NCI-H460 (cell line): ENCODE measurements around the gene ZNF880. TPM values are rescaled to one million over a fixed set of nuclear protein-coding genes. Genes with fewer than 3 reads are reported as not detected.

Experiments
- small RNA-seq, 2 experiments: library from RNA; depleted of rRNA; stranded (forward); fragments of <200 nt; gene quantifications; one replicate each; pipeline ENCODE3, GENCODE V24; 2014
- total RNA-seq: library from RNA; depleted of rRNA; stranded (reverse); fragments of >200 nt; shearing (Covaris generic); gene quantifications from 2 replicates; pipeline ENCODE4 v1.2.3, GENCODE V29; 2014; rRNA removed

Gene ZNF880
- total RNA-seq, 1 experiment from 2014 or later: 1.1 TPM

Small RNA genes lying within 50 kb of the gene (small RNA-seq; reads per million reads assigned to genes)
- 0 reads per million in 2 experiments for gene AC010332.1

Other genes with a start within 250 kb of the ZNF880 start
- gene ZNF616, start 230.0 kb upstream of the ZNF880 start, total RNA-seq: 5.1 and 5.7 TPM in 2 replicates
- gene ZNF836, start 198.3 kb upstream of the ZNF880 start, total RNA-seq: 2.0 and 3.0 TPM in 2 replicates
- gene PPP2R1A, start 179.9 kb upstream of the ZNF880 start, total RNA-seq: 104 and 111 TPM in 2 replicates
- gene ZNF766, start 100.3 kb upstream of the ZNF880 start, total RNA-seq: 14.5 and 16.8 TPM in 2 replicates
- gene ZNF480, start 72.8 kb upstream of the ZNF880 start, total RNA-seq: 8.8 and 10.1 TPM in 2 replicates
- gene ZNF610, start 33.7 kb upstream of the ZNF880 start, total RNA-seq: 3.2 and 6.0 TPM in 2 replicates
- gene ZNF528, start 27.9 kb downstream of the ZNF880 start, total RNA-seq: 5.2 and 6.6 TPM in 2 replicates
- not detected in 2 replicates for gene ZNF534, start 59.2 kb downstream of the ZNF880 start, total RNA-seq
- not detected in 2 replicates for gene ZNF578, start 83.6 kb downstream of the ZNF880 start, total RNA-seq
- 11.6 and 11.7 TPM in 2 replicates for gene ZNF808, start 157.7 kb downstream of the ZNF880 start, total RNA-seq
- gene ZNF701, start 200.4 kb downstream of the ZNF880 start, total RNA-seq: 10.5 and 11.3 TPM in 2 replicates